DOHH2 (cell line): ENCODE data around the gene ZNFX1.

Source experiments
- H3F3A ChIP-seq: fragments of 200-600 bp; sonication (generic), shearing (Covaris generic); 2 replicates; pipeline ENCODE4 v1.6.0; 2016; ENCODE audit warnings: antibody characterized with exemption, mild to moderate bottlenecking; ENCODE audit not compliant: control insufficient read depth, insufficient read depth
- H3K27ac ChIP-seq: fragments of 200-600 bp; sonication (generic); 2 replicates; pipeline ENCODE4 v1.5.1; 2014; ENCODE audit warnings: low read depth, mild to moderate bottlenecking, low read length, moderate library complexity
- H3K27me3 ChIP-seq: fragments of 200-600 bp; sonication (generic); 2 replicates; pipeline ENCODE4 v1.6.1; 2014; ENCODE audit warnings: mild to moderate bottlenecking, low read length, mixed read lengths; ENCODE audit not compliant: control insufficient read depth
- H3K36me3 ChIP-seq: fragments of 200-600 bp; sonication (generic); 2 replicates; pipeline ENCODE4 v1.6.1; 2014; ENCODE audit warnings: mild to moderate bottlenecking, low read length, moderate library complexity, mixed read lengths; ENCODE audit not compliant: control insufficient read depth
- H3K4me1 ChIP-seq: fragments of 200-600 bp; sonication (generic); 2 replicates; pipeline ENCODE4 v1.6.1; 2014; ENCODE audit warnings: mild to moderate bottlenecking, low read length, mixed read lengths; ENCODE audit not compliant: control insufficient read depth
- H3K4me2 ChIP-seq: fragments of 200-600 bp; sonication (generic); 2 replicates; pipeline ENCODE4 v1.6.0; 2014; ENCODE audit warnings: mild to moderate bottlenecking, low read length, moderate library complexity
- H3K4me3 ChIP-seq: fragments of 200-600 bp; sonication (generic); 2 replicates; pipeline ENCODE4 v1.5.1; 2014; ENCODE audit warnings: mild to moderate bottlenecking, low read length, mixed read lengths
- H3K79me2 ChIP-seq: fragments of 200-600 bp; sonication (generic); 2 replicates; pipeline ENCODE4 v1.6.1; 2014; ENCODE audit warnings: mild to moderate bottlenecking, low read length, mixed read lengths; ENCODE audit not compliant: control insufficient read depth
- H3K9me2 ChIP-seq: fragments of 200-600 bp; sonication (generic); replicated peaks from 2 replicates; pipeline ENCODE4 v1.6.1; 2014; ENCODE audit warnings: mild to moderate bottlenecking, low read length, mixed read lengths; ENCODE audit not compliant: control insufficient read depth
- H3K9me3 ChIP-seq: fragments of 200-600 bp; sonication (generic); 2 replicates; pipeline ENCODE4 v1.6.1; 2014; ENCODE audit warnings: antibody characterized with exemption, low read length, mixed read lengths; ENCODE audit not compliant: control insufficient read depth, insufficient read depth
- H4K20me1 ChIP-seq: fragments of 200-600 bp; sonication (generic); 2 replicates; pipeline ENCODE4 v1.6.0; 2014; ENCODE audit warnings: low read depth, mild to moderate bottlenecking, antibody characterized with exemption, low read length, moderate library complexity; ENCODE audit not compliant: control insufficient read depth, insufficient read depth
- EZH2phosphoT487 ChIP-seq: fragments of 200-600 bp; sonication (generic); IDR thresholded peaks from 2 replicates; pipeline ENCODE4 v1.6.1; 2017; ENCODE audit warnings: borderline replicate concordance, mild to moderate bottlenecking, antibody characterized with exemption, low read length, moderate library complexity, mixed read lengths
- TF ChIP-seq, protein P1 (sequence below): fragments of 200-600 bp; sonication (generic); IDR thresholded peaks from one replicate; pipeline ENCODE4 v1.5.1; 2014; ENCODE audit warnings: antibody characterized with exemption, mild to moderate bottlenecking, low read depth, low read length; ENCODE audit not compliant: poor library complexity, severe bottlenecking

Gene ZNFX1

DNA sequence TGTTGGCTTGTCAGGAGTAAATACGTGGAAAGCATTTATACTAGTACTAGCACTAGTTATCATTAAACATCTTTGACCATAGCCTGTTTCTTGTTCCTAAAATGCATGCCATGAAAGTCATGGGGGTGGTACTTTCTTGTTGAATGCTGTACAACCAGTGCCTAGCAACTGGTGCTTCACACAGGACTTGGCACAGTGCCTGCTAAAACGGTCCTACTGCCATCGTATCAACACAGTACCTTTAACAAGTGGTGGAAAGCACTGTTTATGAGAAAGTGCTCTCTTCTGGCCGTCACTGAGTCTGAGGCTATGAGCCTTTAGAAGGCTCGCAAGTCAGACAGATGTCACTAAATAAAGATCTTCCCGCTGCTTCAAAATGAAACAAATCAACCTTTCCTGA is 21.6 kb downstream of the ZNFX1 start:
- no peak for TF ChIP-seq EZH2phosphoT487
- TF ChIP-seq, protein P1, sequence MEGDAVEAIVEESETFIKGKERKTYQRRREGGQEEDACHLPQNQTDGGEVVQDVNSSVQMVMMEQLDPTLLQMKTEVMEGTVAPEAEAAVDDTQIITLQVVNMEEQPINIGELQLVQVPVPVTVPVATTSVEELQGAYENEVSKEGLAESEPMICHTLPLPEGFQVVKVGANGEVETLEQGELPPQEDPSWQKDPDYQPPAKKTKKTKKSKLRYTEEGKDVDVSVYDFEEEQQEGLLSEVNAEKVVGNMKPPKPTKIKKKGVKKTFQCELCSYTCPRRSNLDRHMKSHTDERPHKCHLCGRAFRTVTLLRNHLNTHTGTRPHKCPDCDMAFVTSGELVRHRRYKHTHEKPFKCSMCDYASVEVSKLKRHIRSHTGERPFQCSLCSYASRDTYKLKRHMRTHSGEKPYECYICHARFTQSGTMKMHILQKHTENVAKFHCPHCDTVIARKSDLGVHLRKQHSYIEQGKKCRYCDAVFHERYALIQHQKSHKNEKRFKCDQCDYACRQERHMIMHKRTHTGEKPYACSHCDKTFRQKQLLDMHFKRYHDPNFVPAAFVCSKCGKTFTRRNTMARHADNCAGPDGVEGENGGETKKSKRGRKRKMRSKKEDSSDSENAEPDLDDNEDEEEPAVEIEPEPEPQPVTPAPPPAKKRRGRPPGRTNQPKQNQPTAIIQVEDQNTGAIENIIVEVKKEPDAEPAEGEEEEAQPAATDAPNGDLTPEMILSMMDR, result no peak
- H3K9me3 ChIP-seq, result no peaks in the 10 kb centered on the region
- H3K9me2 ChIP-seq, result no peaks in the 10 kb centered on the region
- no peaks in the 10 kb centered on the region for H4K20me1 ChIP-seq
- H3K4me2 ChIP-seq, result no peak overlapping the region
- no peak overlapping the region for H3K4me3 ChIP-seq
- no peak overlapping the region for H3K27ac ChIP-seq
- H3K79me2 ChIP-seq, result no peaks in the 10 kb centered on the region; the same call in 1 of the 2 replicates
- no peaks in the 10 kb centered on the region for H3K27me3 ChIP-seq
- no peaks in the 10 kb centered on the region for H3K4me1 ChIP-seq
- peaks cover 76% of the 10 kb centered on the region for H3K36me3 ChIP-seq
- H3F3A ChIP-seq, result no peaks in the 10 kb centered on the region

DNA sequence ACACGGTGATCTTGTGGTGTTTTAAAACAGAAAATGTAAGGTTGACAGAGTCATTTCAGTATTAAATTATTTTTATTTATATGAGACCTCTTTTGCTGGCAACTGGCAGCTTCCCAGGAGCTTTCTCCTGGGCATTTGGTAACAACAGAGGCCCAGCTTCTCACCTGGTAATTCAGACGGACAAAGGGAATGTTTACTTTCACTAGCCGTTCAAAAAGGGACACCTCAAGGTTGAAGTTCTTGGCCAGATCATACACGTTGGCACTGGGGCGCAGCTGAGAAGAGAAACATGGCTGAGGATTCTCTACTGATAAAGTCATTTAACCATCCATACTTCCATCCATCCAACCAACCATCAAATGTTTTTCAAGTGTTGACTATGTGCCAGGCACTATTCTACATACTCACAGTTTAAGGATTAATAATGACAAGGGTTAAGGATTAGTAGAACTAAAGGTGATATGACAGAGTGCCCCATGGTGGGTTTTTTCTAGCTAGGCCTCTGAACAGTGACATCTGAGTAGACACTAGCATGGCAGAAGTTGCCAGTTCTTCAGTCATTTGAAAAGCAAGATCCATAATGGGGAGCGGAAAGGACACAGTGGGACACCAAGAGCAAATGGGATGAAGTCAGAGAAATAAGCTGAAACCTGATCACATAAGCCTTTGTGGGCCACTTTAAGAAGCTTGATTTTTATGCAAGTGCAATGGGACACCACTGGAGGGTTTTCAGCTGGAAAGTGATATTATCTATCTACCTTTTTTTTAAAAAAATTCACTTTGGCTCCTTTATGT is 25.1 kb downstream of the ZNFX1 start:
- no peaks in the 10 kb centered on the region for H3K9me2 ChIP-seq
- no peaks in the 10 kb centered on the region for H3F3A ChIP-seq
- no peak for TF ChIP-seq EZH2phosphoT487
- TF ChIP-seq, protein P1, result no peak
- H3K79me2 ChIP-seq, result no peaks in the 10 kb centered on the region
- H3K36me3 ChIP-seq, result peaks cover 80% of the 10 kb centered on the region
- H3K27me3 ChIP-seq, result no peaks in the 10 kb centered on the region
- no peaks in the 10 kb centered on the region for H3K4me1 ChIP-seq
- no peak overlapping the region for H3K4me2 ChIP-seq
- no peak overlapping the region for H3K4me3 ChIP-seq
- no peak overlapping the region for H3K27ac ChIP-seq
- H4K20me1 ChIP-seq, result no peaks in the 10 kb centered on the region
- no peaks in the 10 kb centered on the region for H3K9me3 ChIP-seq

DNA sequence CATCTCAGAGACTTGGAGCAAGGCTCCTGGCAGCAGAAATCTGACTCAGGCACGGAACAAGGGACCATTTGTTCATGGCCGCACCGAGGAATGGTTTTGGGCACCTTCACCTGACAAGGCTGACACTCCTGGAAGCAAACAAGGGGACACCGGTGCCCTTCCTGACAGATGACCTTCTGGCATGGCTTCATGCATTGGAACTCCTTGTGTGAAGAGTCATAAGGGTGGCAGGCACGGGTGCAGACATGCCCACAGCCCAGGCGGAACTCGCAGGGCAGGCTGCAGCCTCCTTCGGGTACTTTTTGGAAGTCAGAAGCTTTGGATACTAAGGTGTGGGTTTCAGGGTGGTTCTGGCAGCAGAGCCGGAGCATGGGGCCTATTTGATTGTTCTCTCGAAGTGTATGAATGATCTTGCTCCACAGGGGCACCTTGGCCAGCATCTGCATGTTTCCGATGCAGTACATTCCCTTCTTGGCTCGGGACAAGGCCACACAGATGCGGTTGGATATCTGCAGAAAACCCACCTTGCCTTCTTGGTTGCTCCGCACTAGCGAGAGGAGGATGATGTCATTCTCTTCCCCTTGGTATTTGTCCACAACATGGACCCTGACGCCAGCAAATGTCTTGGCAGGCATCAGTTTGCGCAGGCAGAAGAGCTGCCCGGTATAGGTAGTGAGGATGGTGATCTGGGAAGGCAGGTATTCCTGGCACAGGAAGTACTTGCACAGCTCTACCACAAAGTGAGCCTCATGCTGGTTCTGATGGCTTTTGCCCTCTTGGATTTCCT is 28.8 kb downstream of the ZNFX1 start:
- no peak overlapping the region for H3K4me2 ChIP-seq
- no peak overlapping the region for H3K4me3 ChIP-seq
- no peaks in the 10 kb centered on the region for H3K79me2 ChIP-seq
- H3F3A ChIP-seq, result no peaks in the 10 kb centered on the region; the same call in 1 of the 2 replicates
- no peak overlapping the region for H3K27ac ChIP-seq
- peaks cover 80% of the 10 kb centered on the region for H3K36me3 ChIP-seq
- H4K20me1 ChIP-seq, result peaks cover 4% of the 10 kb centered on the region; the same call in 1 of the 2 replicates
- H3K4me1 ChIP-seq, result no peaks in the 10 kb centered on the region
- H3K9me3 ChIP-seq, result no peaks in the 10 kb centered on the region
- H3K9me2 ChIP-seq, result no peaks in the 10 kb centered on the region
- TF ChIP-seq, protein P1, result no peak
- TF ChIP-seq EZH2phosphoT487, result no peak
- no peaks in the 10 kb centered on the region for H3K27me3 ChIP-seq
